H9 (cell line): ENCODE measurements around the gene ODAD2. TPM values are rescaled to one million over a fixed set of nuclear protein-coding genes. Genes with fewer than 3 reads are reported as not detected.

ENCODE experiments used
- DNase-seq: peaks from one replicate; pipeline ENCODE4 v3.0.0-alpha.2; 2017
- H2AFZ ChIP-seq: one replicate; pipeline ENCODE4 v1.6.1; 2013; ENCODE audit warnings: mild to moderate bottlenecking, low read length, control low read depth, moderate library complexity
- H2AK5ac ChIP-seq: 2 replicates; pipeline ENCODE4 v1.6.1; 2013; ENCODE audit warnings: low read length, control low read depth, mixed read lengths; ENCODE audit not compliant: insufficient read length
- H2BK120ac ChIP-seq: one replicate; pipeline ENCODE4 v1.6.1; 2013; ENCODE audit warnings: low read depth, mild to moderate bottlenecking, low read length, control low read depth, inconsistent platforms; ENCODE audit not compliant: poor library complexity, severe bottlenecking
- H2BK12ac ChIP-seq: 2 replicates; pipeline ENCODE4 v1.6.1; 2013; ENCODE audit warnings: low read length, control low read depth, mixed read lengths, low read depth; ENCODE audit not compliant: insufficient read length
- H2BK15ac ChIP-seq: 2 replicates; pipeline ENCODE4 v1.6.1; 2013; ENCODE audit warnings: low read depth, low read length, control low read depth
- H2BK20ac ChIP-seq: one replicate; pipeline ENCODE4 v1.6.1; 2013; ENCODE audit warnings: low read depth, mild to moderate bottlenecking, low read length, control low read depth, inconsistent platforms; ENCODE audit not compliant: poor library complexity, severe bottlenecking
- H2BK5ac ChIP-seq: 2 replicates; pipeline ENCODE4 v1.6.1; 2013; ENCODE audit warnings: low read length, control low read depth, mixed read lengths; ENCODE audit not compliant: insufficient read length
- H3K14ac ChIP-seq: 2 replicates; pipeline ENCODE4 v1.6.1; 2013; ENCODE audit warnings: low read length, control low read depth; ENCODE audit not compliant: insufficient read depth
- H3K18ac ChIP-seq: 2 replicates; pipeline ENCODE4 v1.6.1; 2013; ENCODE audit warnings: low read depth, mild to moderate bottlenecking, mixed read lengths, low read length, control low read depth; ENCODE audit not compliant: insufficient read length
- H3K23ac ChIP-seq: 2 replicates; pipeline ENCODE4 v1.6.1; 2013; ENCODE audit warnings: low read length, control low read depth, mixed read lengths, low read depth; ENCODE audit not compliant: insufficient read length
- H3K23me2 ChIP-seq: 2 replicates; pipeline ENCODE4 v1.6.1; 2013; ENCODE audit warnings: low read depth, mild to moderate bottlenecking, mixed read lengths, low read length, control low read depth; ENCODE audit not compliant: insufficient read length, poor library complexity, severe bottlenecking
- H3K27ac ChIP-seq: 2 replicates; pipeline ENCODE4 v1.5.1; 2013; ENCODE audit warnings: low read length, control low read depth, mixed read lengths, low read depth; ENCODE audit not compliant: insufficient read length
- H3K27me3 ChIP-seq: 2 replicates; pipeline ENCODE4 v1.6.1; 2013; ENCODE audit warnings: low read length, control low read depth, inconsistent platforms; ENCODE audit not compliant: insufficient read depth
- H3K4ac ChIP-seq: 2 replicates; pipeline ENCODE4 v1.6.1; 2013; ENCODE audit warnings: low read depth, mild to moderate bottlenecking, control low read depth, inconsistent platforms, low read length, moderate library complexity
- H3K4me1 ChIP-seq: 2 replicates; pipeline ENCODE4 v1.6.1; 2013; ENCODE audit warnings: low read length, control low read depth, inconsistent platforms; ENCODE audit not compliant: insufficient read depth
- H3K4me2 ChIP-seq: 2 replicates; pipeline ENCODE4 v1.6.1; 2013; ENCODE audit warnings: low read length, control low read depth, mixed read lengths; ENCODE audit not compliant: insufficient read length, insufficient read depth
- H3K56ac ChIP-seq: 2 replicates; pipeline ENCODE4 v1.6.1; 2013; ENCODE audit warnings: low read depth, mild to moderate bottlenecking, mixed read lengths, low read length, control low read depth; ENCODE audit not compliant: insufficient read length
- H3K79me1 ChIP-seq: 2 replicates; pipeline ENCODE4 v1.6.1; 2013; ENCODE audit warnings: low read depth, mild to moderate bottlenecking, moderate library complexity, low read length, control low read depth, inconsistent platforms; ENCODE audit not compliant: insufficient read depth, poor library complexity, severe bottlenecking
- H3K79me2 ChIP-seq: 2 replicates; pipeline ENCODE4 v1.6.1; 2013; ENCODE audit warnings: low read length, control low read depth, inconsistent platforms; ENCODE audit not compliant: insufficient read depth
- H3K9ac ChIP-seq: 2 replicates; pipeline ENCODE4 v1.6.1; 2013; ENCODE audit warnings: low read length, control low read depth, mixed read lengths; ENCODE audit not compliant: insufficient read length; ENCODE audit errors: extremely low read depth
- H3K9me3 ChIP-seq: one replicate; pipeline ENCODE4 v1.6.1; 2013; ENCODE audit warnings: low read depth, low read length, inconsistent platforms; ENCODE audit not compliant: control insufficient read depth
- H3T11ph ChIP-seq: one replicate; pipeline ENCODE4 v1.6.1; 2013; ENCODE audit warnings: mild to moderate bottlenecking, low read length, control low read depth, inconsistent platforms
- H4K20me1 ChIP-seq: one replicate; pipeline ENCODE4 v1.6.1; 2013; ENCODE audit not compliant: control insufficient read depth, insufficient read length, insufficient read depth
- H4K5ac ChIP-seq: 2 replicates; pipeline ENCODE4 v1.6.1; 2013; ENCODE audit warnings: low read depth, mild to moderate bottlenecking, mixed read lengths, low read length, control low read depth; ENCODE audit not compliant: insufficient read length
- H4K8ac ChIP-seq: replicated peaks from 2 replicates; pipeline ENCODE4 v1.6.1; 2013; ENCODE audit warnings: low read length, control low read depth, mixed read lengths, low read depth; ENCODE audit not compliant: insufficient read length
- H4K91ac ChIP-seq: 2 replicates; pipeline ENCODE4 v1.6.1; 2013; ENCODE audit warnings: low read depth, mild to moderate bottlenecking, moderate library complexity, mixed read lengths, low read length, control low read depth; ENCODE audit not compliant: insufficient read length
- H3K27ac Mint-ChIP-seq, 3 experiments: 2 replicates in 2 of 3; 3 replicates in 1 of 3; pipeline ENCODE4 v1.8.0; 2020 to 2021; ENCODE audit warnings: mixed read lengths in 3 of 3, mild to moderate bottlenecking in 1 of 3, moderate library complexity in 1 of 3
- H3K27me3 Mint-ChIP-seq: 2 replicates; pipeline ENCODE4 v1.8.0; 2021; ENCODE audit warnings: low read depth, mild to moderate bottlenecking, moderate library complexity, mixed read lengths
- H3K36me3 Mint-ChIP-seq, 3 experiments: 2 replicates in 2 of 3; 3 replicates in 1 of 3; pipeline ENCODE4 v1.8.0; 2020 to 2021; ENCODE audit warnings: low read depth in 3 of 3, mixed read lengths in 3 of 3; ENCODE audit not compliant: insufficient read depth in 1 of 3
- H3K4me1 Mint-ChIP-seq, 2 experiments: 2 replicates each; pipeline ENCODE4 v1.8.0; 2020; ENCODE audit warnings: mixed read lengths in 2 of 2
- H3K4me3 Mint-ChIP-seq, 2 experiments: 2 replicates in 1 of 2; 3 replicates in 1 of 2; pipeline ENCODE4 v1.8.0; 2020 to 2021; ENCODE audit warnings: mild to moderate bottlenecking in 2 of 2, mixed read lengths in 2 of 2, moderate library complexity in 1 of 2
- H3K9me3 Mint-ChIP-seq, 2 experiments: 2 replicates in 1 of 2; 3 replicates in 1 of 2; pipeline ENCODE4 v1.8.0; 2020; ENCODE audit warnings: mild to moderate bottlenecking in 2 of 2, mixed read lengths in 2 of 2, moderate library complexity in 1 of 2
- CTCF ChIP-seq: fragments of 200-600 bp; sonication (generic); conservative IDR thresholded peaks from 3 replicates; pipeline ENCODE4 v1.8.0; 2021; ENCODE audit warnings: antibody characterized with exemption, mild to moderate bottlenecking
- WGBS: extraction: QIAGEN DNeasy Blood & Tissue Kit; methylation state at CpG from one replicate; pipeline ENCODE4 v1.1.7; 2013; ENCODE audit warnings: missing lambda C conversion rate, low lambda C conversion rate, mixed read lengths; ENCODE audit not compliant: insufficient read length; ENCODE audit errors: extremely low coverage; 5-methylcytosine and 5-hydroxymethylcytosine counted together
- total RNA-seq: library from RNA; stranded (reverse); gene quantifications from 2 replicates; pipeline ENCODE4 v1.2.1, GENCODE V29; 2021

The ODAD2 gene
- total RNA-seq, 1 experiment from 2014 or later, result 4.5 TPM

- Mint-ChIP-seq H3K36me3 (peaks cover 2 to 5% (median 4%) of the 10 kb centered on the region in 3 experiments; a peak in 4 of 7 replicates), H3K27ac (no peak overlapping the region), H3K9me3 (peaks cover 4 to 5% of the 10 kb centered on the region in 2 experiments; a peak in 4 of 5 replicates), H3K27me3 (no peaks in the 10 kb centered on the region), H3K4me1 (peaks cover 12 to 13% of the 10 kb centered on the region in 2 experiments; a peak in 3 of 4 replicates), H3K4me3 (no peak overlapping the region)
- Histone ChIP-seq H2BK120ac (no peak overlapping the region), H4K20me1 (no peaks in the 10 kb centered on the region), H2BK5ac (no peak overlapping the region), H2AFZ (no peak overlapping the region), H3K9ac (no peak overlapping the region), H3K4ac (no peak overlapping the region), H3K4me2 (no peak overlapping the region), H3K23me2 (no peaks in the 10 kb centered on the region), H4K91ac (no peak overlapping the region), H3K79me2 (0 out of 2 replicates have a peak, but pooled peaks cover 2% of the 10 kb centered on the region), H4K8ac (no peak overlapping the region), H3K56ac (no peak overlapping the region), H3K27ac (no peak overlapping the region), H3K23ac (no peak overlapping the region), H3K79me1 (no peaks in the 10 kb centered on the region), H3K4me1 (no peaks in the 10 kb centered on the region), H2BK12ac (no peak overlapping the region), H3K18ac (no peak overlapping the region), H2AK5ac (no peak overlapping the region), H4K5ac (no peak overlapping the region), H3K14ac (no peak overlapping the region), H3K27me3 (no peaks in the 10 kb centered on the region), H3K9me3 (no peaks in the 10 kb centered on the region), H2BK15ac (no peak overlapping the region), H3T11ph (no peak overlapping the region), H2BK20ac (no peak overlapping the region)
- no peak for TF ChIP-seq CTCF
- no CpG with 5 or more reads among the region's 2 CpGs for WGBS
- DNase-seq, result no peak
These were observed 14.2 kb upstream of the ODAD2 start for GRCh38 chr10:28012990-28013515.
